ENCODE measurements around the gene RESP18.

Gene RESP18

GRCh38 chr2:219277703-219278654 lies 54.6 kb downstream of the RESP18 start:
- peak; percentile 29 to 45 for DNase-seq (ENCODE audit: low read depth in 2 of 2)

All from stimulated activated CD8-positive, alpha-beta memory T cell treated with anti-CD3 and anti-CD28 coated beads, Interleukin-15, amount 100 ng/mL, for 4 hours (primary cell).